ENCODE data around the gene PHF1.

DNA sequence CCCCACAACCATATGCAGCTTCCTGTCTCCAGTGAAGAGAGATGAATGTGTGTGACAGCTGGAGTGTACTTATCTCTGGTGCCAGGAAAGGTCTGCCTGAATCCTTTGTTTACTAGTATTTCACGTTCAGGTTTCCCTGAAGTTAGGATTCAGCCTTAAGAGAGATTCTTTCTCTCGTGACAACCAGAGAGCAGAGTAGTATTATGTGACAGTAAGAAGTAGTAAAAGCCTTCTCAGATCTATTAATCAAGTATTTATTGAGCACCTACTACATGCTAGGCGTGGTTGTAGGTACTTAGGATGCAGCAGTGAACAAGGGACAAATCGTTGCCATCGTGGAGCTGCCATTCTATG is 18.2 kb upstream of the PHF1 start:
- TF ChIP-seq CTCF (IDR thresholded peaks at IDR 0.05) = no peak
- TF ChIP-seq POLR2AphosphoS5 (IDR thresholded peaks at IDR 0.05) = no peak

Measured in prostate gland (tissue), 2 donors.